ENCODE results near the gene TUBB8B.
"Not testable (repeated sequence)": the region's sequence is repeated elsewhere in the genome, so short reads cannot be mapped to it uniquely, and the experiment has no call there.

DNA sequence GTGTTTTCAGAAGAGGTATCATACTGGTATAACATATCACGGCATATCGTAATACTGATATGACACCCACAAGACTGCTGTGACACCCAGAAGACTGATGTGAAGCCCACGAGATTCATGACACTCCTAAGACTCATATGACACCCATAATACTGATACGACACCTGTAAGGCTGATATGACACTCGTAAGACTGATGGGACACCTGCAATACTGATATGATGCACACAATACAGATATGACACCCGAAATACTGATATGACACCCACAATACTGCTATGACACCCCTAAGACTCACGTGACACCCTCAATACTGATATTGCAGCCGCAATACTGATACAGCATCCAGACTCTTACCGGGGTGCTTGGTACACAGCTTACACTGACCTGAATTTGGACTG is 18.3 kb upstream of the TUBB8B start:
- TF ChIP-seq, protein P1, sequence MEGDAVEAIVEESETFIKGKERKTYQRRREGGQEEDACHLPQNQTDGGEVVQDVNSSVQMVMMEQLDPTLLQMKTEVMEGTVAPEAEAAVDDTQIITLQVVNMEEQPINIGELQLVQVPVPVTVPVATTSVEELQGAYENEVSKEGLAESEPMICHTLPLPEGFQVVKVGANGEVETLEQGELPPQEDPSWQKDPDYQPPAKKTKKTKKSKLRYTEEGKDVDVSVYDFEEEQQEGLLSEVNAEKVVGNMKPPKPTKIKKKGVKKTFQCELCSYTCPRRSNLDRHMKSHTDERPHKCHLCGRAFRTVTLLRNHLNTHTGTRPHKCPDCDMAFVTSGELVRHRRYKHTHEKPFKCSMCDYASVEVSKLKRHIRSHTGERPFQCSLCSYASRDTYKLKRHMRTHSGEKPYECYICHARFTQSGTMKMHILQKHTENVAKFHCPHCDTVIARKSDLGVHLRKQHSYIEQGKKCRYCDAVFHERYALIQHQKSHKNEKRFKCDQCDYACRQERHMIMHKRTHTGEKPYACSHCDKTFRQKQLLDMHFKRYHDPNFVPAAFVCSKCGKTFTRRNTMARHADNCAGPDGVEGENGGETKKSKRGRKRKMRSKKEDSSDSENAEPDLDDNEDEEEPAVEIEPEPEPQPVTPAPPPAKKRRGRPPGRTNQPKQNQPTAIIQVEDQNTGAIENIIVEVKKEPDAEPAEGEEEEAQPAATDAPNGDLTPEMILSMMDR (IDR thresholded peaks at IDR 0.05): not testable (repeated sequence)
- not testable (repeated sequence) for TF ChIP-seq EZH2 (IDR thresholded peaks at IDR 0.05; ENCODE audit: borderline replicate concordance, insufficient read depth, low read depth, low read length, poor library complexity, severe bottlenecking)

All from B cell (primary cell).